Calu3 (cell line): ENCODE data around the gene RBM47. TPM values are rescaled to one million over a fixed set of nuclear protein-coding genes. Genes with fewer than 3 reads are reported as not detected.
"Not testable (repeated sequence)": the region's sequence is repeated elsewhere in the genome, so short reads cannot be mapped to it uniquely, and the experiment has no call there.

Experiments used
- BruUV-seq: library from RNA; stranded (reverse); fragments of 400-500 nt; replicated peaks from 2 replicates; lab custom pipeline; 2021; lab: Mats Ljungman, UMichigan
- CTCF ChIA-PET: fragments of 300-600 bp; sonication (Branson Sonifier 250); formaldehyde crosslinking; loops from one replicate; lab custom pipeline; 2022; ENCODE audit warnings: antibody characterized with exemption; lab: Charles Lee
- DNase-seq: peaks from one replicate; pipeline ENCODE4 v3.0.0; 2022
- H3K27ac Mint-ChIP-seq: one replicate; pipeline ENCODE4 v1.8.0; 2022; ENCODE audit warnings: mixed read lengths; ENCODE audit not compliant: unreplicated experiment
- H3K27me3 Mint-ChIP-seq: one replicate; pipeline ENCODE4 v1.8.0; 2022; ENCODE audit warnings: mixed read lengths; ENCODE audit not compliant: unreplicated experiment
- H3K36me3 Mint-ChIP-seq: one replicate; pipeline ENCODE4 v1.8.0; 2022; ENCODE audit warnings: mild to moderate bottlenecking, moderate library complexity, mixed read lengths; ENCODE audit not compliant: insufficient read depth, unreplicated experiment
- H3K4me1 Mint-ChIP-seq: one replicate; pipeline ENCODE4 v1.8.0; 2022; ENCODE audit warnings: mild to moderate bottlenecking, low read depth, mixed read lengths; ENCODE audit not compliant: unreplicated experiment
- H3K4me3 Mint-ChIP-seq: one replicate; pipeline ENCODE4 v1.8.0; 2022; ENCODE audit warnings: mild to moderate bottlenecking, low read depth, moderate library complexity, mixed read lengths; ENCODE audit not compliant: unreplicated experiment
- H3K9me3 Mint-ChIP-seq: one replicate; pipeline ENCODE4 v1.8.0; 2022; ENCODE audit warnings: low read depth, mixed read lengths; ENCODE audit not compliant: unreplicated experiment
- intact Hi-C: fragments of 100-400 bp; cut with micrococcal nuclease; formaldehyde crosslinking; loops from one replicate; pipeline ENCODE4 v1.10.0; 2022; ENCODE audit not compliant: unreplicated experiment
- total RNA-seq: library from RNA; stranded (reverse); gene quantifications from 2 replicates; pipeline ENCODE4 v1.2.3, GENCODE V29; 2022
- TF ChIP-seq, protein P1 (sequence below): fragments of 200-600 bp; IDR thresholded peaks from one replicate; pipeline ENCODE4 v1.8.0; 2022; ENCODE audit warnings: antibody characterized with exemption; ENCODE audit not compliant: unreplicated experiment

RBM47 gene
- total RNA-seq, 1 experiment from 2014 or later, result 86.6 TPM

DNA sequence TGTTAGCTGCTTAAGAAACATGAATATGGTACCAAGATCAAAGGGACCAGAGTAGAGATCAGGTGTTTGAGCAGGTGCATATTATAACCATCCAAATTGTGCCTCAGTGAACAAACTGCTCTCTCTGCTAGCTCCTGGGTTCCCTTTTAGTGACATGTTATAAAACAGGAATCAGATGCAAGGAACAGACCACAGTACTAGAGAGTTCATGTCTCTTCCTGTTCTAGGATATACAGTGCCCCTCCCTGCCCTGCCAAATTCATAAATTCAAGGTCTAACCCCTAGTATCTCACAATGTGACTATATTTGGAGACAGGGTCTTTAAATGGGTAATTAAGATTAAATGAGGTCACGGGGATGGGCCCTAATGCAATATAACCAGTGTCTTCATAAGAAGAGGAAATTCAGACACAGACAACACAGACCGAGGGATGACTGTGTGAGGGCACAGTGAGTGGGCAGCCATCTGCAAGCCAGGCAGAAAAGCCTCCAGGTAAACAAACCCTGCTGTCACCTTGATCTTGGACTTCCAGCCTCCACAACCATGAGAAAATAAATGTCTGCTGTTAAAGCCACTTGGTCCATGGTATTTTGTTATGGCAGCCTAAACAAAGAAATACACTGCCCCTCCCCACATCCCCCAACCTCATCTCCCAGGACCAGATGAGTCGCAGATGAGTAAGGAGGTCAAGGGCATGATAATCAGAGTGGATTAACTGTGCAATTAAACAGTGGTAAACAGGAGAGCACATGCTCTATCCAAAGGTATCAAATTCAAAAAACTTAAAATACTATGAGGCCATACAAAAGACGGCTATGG is 82.5 kb downstream of the RBM47 start:
- intact Hi-C loops, result no loop called here
- CTCF ChIA-PET, result no interaction called here
- Mint-ChIP-seq H3K4me3 (no peak overlapping the region), H3K27me3 (no peaks in the 10 kb centered on the region), H3K27ac (no peak overlapping the region), H3K36me3 (peaks cover 10% of the 10 kb centered on the region), H3K4me1 (peaks cover 19% of the 10 kb centered on the region), H3K9me3 (no peaks in the 10 kb centered on the region)
- TF ChIP-seq, protein P1, sequence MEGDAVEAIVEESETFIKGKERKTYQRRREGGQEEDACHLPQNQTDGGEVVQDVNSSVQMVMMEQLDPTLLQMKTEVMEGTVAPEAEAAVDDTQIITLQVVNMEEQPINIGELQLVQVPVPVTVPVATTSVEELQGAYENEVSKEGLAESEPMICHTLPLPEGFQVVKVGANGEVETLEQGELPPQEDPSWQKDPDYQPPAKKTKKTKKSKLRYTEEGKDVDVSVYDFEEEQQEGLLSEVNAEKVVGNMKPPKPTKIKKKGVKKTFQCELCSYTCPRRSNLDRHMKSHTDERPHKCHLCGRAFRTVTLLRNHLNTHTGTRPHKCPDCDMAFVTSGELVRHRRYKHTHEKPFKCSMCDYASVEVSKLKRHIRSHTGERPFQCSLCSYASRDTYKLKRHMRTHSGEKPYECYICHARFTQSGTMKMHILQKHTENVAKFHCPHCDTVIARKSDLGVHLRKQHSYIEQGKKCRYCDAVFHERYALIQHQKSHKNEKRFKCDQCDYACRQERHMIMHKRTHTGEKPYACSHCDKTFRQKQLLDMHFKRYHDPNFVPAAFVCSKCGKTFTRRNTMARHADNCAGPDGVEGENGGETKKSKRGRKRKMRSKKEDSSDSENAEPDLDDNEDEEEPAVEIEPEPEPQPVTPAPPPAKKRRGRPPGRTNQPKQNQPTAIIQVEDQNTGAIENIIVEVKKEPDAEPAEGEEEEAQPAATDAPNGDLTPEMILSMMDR, result no peak
- no TSS peak for BruUV-seq
- no peak for DNase-seq

GRCh38 chr4:40546506-40546905 is 83.2 kb downstream of the RBM47 start:
- H3K9me3 Mint-ChIP-seq, result no peaks in the 10 kb centered on the region
- no peak overlapping the region for H3K4me3 Mint-ChIP-seq
- DNase-seq, result no peak
- intact Hi-C loops, result no loop called here
- CTCF ChIA-PET, result no interaction called here
- TF ChIP-seq, protein P1, result no peak
- BruUV-seq, result no TSS peak
- no peak overlapping the region for H3K27ac Mint-ChIP-seq
- peaks cover 17% of the 10 kb centered on the region for H3K36me3 Mint-ChIP-seq
- no peaks in the 10 kb centered on the region for H3K27me3 Mint-ChIP-seq
- H3K4me1 Mint-ChIP-seq, result peaks cover 16% of the 10 kb centered on the region

- H3K4me1 Mint-ChIP-seq, BruUV-seq, DNase-seq, H3K27me3 Mint-ChIP-seq, CTCF ChIA-PET, H3K9me3 Mint-ChIP-seq, intact Hi-C loops, H3K4me3 Mint-ChIP-seq, H3K27ac Mint-ChIP-seq: not testable (repeated sequence)
- H3K36me3 Mint-ChIP-seq, result peaks cover 14% of the 10 kb centered on the region
Observed at GRCh38 chr4:40545487-40545886, 84.2 kb downstream of the RBM47 start.

DNA sequence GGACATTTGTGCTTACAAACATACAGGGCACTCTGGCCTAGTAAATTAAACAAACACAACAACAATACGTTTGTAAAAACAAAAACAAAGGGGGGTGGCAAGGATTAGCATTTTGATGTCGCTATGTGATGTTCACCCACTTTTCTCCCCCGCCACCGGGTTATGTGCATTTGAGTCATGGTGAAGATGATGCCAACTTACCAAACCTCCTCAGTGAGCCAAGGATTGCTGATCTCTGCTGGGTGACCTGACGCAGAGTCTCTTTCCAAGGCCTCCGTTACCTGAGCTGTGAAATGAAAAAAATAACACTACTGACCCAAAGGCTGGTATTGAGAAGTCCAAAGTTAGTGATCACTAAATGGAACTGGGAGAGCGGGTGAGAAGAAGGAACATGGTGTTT is 85.4 kb downstream of the RBM47 start:
- CTCF ChIA-PET, result no interaction called here
- Mint-ChIP-seq H3K4me3 (no peak overlapping the region), H3K27ac (no peak overlapping the region), H3K9me3 (no peaks in the 10 kb centered on the region), H3K4me1 (peaks cover 9% of the 10 kb centered on the region), H3K27me3 (no peaks in the 10 kb centered on the region), H3K36me3 (peaks cover 22% of the 10 kb centered on the region)
- TF ChIP-seq, protein P1, result no peak
- DNase-seq, result no peak
- intact Hi-C loops, result no loop called here
- no TSS peak for BruUV-seq

DNA sequence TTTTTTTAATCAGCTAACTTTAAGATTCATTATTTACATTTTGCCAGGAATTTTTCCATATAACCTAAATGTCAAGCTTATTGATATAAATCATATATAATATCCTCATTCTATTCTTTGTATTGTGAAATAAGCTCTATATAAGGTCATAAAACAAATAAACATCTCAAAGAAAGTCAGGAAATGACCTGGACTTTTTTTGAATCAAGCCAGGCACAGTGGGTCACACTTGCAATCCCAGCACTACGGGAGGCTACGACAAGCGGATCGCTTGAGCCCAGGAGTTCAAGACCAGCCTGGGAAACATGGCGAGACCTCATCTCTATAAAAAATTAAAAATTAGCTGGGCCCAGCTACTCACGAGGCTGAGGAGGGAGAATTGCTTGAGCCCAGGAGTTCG is 88.9 kb downstream of the RBM47 start:
- Mint-ChIP-seq H3K4me1 (no peaks in the 10 kb centered on the region), H3K27ac (no peak overlapping the region), H3K36me3 (peaks cover 29% of the 10 kb centered on the region), H3K27me3 (no peaks in the 10 kb centered on the region), H3K4me3 (no peak overlapping the region), H3K9me3 (no peaks in the 10 kb centered on the region)
- BruUV-seq, result no TSS peak
- TF ChIP-seq, protein P1, result no peak
- no peak for DNase-seq
- CTCF ChIA-PET, result interaction anchor here (0.5 to 0.7 kb wide), 2 partner anchors 90 to 264 kb away, joined by 4 to 5 read pairs; no protein-coding TSS in a partner anchor
- intact Hi-C loops, result no loop called here
